Hippocampal formation (tissue), 2 donors: ENCODE data around the gene MEX3C.

Source experiments
- DNase-seq, 2 donors: peaks; one replicate each; lab custom pipeline; 2025; lab: John Stamatoyannopoulos, UW

The MEX3C gene

DNA sequence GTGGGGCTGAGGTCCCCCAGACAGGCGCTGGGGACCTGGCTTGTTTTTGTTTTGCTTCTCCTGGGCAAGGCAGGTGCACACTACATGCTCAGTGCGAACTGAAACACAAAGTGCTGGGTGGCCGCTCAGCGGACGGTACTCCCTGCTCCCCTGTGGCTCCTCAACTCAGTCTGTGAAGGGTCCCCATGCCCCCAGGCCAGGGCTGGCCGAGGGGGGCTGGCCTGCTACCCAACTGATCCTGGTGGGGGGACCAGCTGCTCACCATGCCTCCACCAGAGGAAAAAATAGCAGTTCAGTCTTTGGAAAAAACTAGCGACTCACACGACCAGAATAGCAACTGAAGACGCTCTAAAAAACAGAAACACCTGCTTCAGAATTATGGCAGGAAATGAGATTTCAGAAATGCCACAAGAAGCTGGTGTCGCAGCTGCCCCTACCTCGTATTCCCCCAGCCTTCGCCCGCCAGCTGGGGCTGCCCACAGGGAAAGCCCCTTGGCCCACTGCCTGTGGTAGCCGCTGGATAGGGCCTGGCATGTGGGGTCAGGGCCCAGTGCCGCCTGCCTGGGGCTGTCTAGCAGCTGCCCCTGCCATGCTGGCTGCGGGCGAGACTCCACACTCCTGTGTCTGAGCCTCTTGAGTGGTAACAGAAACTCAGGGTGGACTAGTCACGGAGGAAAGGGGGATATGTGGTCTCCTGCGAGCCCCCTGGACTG is 43.7 kb downstream of the MEX3C start:
- DNase-seq: no peak

DNA sequence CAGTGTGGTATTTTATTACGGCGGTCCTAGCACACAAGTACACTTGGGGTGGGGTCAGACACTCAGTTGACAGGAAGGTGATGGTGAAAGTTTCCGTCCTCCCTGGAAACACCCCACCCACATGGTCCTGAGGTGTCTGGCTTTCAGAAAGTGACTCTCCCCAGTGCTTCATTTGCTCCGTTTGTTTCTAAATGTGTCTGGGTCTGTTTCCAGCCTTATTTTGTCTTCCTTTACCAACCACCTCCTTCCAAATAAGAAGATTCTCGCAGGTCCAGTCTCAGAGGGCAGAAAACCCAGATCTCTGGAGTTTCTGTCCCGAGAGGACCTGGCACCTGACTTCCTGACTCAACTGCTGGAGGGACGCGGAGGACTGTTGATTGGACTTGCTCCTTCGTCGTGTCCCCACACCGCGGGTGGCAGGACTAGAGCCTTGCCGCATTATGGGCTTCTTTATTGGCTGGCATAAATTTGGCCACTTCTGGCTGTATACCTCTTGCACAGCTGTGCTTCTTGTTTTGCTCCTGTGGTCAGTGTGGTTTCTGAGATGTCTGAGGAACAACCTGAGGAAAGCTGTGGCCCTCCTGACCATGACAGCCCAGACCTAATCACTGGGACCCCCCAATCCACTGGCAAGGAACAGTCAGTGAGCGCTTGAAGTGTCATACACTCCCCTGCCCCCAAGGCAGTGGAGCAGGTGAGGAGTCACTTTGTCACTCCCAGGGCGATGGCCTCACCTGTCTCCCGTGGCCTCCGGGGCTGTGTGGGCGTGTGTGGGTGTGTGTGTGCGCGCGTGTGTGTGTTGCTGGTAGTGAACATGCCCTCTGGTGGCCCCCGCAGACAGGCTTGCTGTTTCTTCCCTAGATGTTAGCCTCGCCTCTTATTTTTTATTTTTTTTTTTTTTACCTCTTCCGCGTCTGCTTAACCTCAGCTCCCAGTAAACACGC is 45.6 kb downstream of the MEX3C start:
- no peak for DNase-seq

DNA sequence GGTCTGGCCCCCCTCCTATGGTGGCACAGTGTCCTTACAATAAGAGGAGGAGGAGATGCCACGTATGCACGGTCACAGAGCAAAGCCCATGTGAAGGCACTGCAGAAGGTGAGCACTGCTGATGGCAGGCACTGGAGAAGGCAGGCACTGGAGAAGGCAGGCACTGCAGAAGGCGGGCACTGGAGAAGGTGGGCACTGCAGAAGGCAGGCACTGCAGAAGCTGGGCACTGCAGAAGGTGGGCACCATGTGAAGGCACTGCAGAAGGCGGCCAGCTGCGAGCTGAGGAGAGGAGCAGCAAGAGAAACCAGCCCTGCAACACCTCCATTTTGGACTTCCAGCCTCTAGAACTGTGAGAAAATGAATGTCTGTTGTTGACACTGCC is 46.3 kb downstream of the MEX3C start:
- DNase-seq: no peak

DNA sequence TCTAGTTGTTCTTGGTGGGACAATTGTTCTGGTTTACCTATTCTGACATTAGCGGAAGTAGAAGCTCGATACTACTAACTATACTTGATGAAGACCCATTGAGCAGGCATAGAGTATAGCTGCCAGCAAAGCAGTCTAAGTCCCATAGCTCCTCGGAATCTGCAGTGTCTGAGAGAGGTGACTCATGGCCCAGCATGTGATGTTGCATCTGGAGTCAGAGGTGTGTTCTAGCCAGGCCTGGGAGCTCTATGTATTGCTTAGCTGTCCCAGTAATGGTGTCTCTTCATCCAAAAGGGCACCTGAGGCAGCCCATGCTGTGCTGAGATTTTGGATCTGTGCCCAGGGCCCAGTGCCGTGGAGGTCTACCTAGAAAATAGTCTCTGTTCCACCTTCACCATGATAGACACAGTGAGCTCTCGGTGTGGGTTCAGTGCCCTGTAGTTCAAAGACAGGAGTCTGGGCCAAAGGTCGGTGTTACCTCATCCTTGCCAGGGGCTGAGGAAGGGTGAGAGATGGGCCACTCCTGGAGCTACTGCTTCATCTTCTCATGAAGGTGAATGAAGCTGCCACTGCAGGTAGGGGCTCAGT is 47.3 kb downstream of the MEX3C start:
- no peak for DNase-seq

DNA sequence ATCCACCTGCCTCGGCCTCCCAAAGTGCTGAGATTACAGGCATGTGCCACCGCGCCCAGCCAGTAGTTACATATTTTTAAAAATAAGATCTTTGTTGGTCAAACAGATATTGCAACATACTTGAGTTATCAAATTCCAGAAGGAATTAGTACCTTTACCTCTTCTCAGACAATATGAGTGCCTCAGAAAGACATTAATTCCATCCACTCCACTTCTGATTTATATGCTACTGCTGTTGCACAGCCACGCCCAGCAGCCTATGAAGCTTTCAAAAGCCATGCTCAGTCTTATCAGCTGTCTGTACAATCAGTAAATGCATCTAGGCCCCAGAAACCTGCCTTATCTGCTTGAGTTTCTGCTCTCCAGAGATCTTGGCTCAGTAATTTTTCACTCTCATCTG is 47.8 kb downstream of the MEX3C start:
- no peak for DNase-seq

DNA sequence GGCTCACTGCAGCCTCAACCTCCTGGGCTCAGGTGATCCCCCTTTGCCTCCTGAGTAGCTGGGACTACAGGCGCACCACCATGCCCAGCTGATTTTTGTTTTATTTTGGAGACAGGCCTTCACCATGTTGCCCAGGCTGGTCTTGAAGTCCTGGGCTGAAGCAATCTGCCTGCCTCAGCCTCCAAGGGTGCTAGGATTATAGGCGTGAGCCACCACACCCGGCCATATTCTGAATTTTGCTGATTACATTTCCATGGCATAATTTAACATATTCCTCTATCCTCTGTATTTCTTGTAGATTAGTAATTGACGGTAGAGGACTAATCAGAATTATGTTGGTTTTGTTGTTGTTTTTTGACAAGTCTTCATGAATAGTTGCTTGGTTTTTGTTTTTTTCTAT is 50.6 kb downstream of the MEX3C start:
- no peak for DNase-seq

DNA sequence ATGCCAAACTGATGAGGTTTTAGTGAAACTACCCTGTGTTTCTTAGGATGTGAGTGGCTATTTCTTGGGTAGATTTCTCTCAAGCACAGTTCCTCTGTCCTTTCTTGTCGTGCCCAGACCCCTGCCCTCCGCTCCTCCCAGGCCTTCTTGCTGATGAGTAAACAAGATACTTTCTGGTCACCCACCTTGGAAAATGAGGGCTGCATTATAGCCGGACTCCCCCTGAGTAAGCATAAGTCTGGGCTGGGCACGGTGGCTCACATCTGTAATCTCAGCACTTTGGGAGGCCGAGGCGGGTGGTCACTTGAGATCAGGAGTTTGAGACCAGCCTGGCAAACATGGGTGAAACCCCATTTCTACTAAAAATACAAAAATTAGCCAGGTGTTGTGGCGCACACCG is 58.5 kb downstream of the MEX3C start:
- no peak for DNase-seq

DNA sequence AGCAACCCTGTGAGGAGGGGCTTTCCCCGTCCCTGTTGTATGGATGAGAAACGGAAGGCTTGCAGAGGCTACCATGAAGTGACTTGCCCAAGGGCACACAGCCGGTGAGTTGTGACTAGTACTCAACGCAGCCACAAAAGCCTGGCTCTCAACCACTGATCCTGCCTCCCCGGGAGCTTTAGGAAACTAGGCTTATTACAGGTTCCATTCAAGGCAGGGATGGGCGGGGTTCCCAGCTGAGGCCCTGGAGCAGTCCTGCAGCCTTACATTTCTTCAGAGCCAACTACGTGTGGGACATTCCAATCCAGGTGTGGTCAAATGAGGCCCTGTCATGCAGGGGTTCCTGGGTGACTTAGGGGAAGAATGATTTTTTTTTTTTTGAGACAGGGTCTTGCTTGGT is 59.6 kb downstream of the MEX3C start:
- no peak for DNase-seq

DNA sequence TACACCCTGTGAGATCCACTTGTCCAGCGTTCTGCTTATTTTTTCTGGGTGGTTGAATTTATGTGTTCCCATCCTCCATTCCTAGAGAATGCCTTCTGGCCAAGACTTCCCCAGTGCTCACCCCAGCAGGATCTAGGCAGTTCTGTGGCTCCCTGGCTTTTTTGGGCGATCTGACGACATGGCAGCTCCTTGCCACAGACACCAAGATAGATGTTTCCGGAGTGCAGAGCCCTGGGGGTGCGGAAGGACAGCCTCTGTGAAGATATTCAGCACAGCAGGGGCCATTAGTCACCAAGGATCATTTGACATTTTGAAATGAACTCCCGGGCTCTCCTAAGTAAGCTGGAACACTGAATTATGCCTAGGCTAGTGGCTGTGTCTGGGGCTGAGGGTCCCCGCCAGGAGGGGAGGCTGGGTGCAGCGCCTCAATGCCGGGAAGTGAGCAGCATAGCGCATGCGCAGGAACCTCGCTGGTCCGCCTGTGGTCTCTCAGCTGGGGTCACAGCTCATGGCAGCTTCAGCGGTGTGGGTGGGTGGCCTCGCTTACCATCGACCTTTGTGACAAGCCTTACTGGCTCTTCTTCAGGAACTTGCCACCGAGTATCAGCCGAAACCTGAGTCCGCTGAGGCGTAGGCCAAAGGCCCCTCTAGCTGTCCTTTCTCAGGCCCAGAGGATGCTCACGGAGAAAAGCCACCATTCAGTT is 60.3 kb downstream of the MEX3C start:
- DNase-seq: no peak

DNA sequence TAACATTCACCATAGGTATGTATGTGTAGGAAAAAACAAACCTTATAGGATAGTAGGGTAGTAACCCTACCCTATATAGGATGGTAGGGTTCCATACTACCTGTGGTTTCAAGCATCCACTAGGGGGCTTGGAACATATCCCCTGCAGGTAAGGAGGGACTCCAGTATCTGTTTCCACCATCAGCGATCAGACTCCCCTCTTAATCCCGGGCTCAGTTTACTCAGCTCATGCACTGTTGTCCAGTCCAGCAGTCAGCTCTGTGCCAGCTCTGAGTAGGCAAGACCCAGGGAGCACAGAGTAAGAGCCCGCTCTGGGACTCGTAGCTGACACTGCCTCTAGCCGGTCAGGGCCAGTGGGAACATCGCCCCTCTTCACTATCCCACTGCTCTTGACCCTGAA is 61.7 kb downstream of the MEX3C start:
- no peak for DNase-seq

DNA sequence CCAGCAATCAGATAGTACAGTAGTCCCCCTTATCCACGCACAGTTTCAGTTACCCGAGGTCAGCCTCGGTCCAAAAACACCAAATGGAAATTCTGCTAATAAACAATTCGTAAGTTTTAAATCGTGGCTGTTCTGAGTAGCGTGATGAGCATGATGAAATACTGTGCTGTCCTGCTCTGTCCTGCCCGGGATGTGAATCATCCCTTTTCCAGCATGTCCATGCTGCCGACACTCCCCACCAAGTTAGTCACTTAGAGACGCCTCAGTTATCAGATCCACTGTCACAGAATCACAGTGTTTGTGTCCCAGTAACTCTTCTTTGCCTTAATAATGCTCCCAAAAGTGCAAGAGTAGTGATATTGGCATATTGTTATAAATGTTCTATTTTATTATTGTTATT is 62.1 kb downstream of the MEX3C start:
- no peak for DNase-seq

DNA sequence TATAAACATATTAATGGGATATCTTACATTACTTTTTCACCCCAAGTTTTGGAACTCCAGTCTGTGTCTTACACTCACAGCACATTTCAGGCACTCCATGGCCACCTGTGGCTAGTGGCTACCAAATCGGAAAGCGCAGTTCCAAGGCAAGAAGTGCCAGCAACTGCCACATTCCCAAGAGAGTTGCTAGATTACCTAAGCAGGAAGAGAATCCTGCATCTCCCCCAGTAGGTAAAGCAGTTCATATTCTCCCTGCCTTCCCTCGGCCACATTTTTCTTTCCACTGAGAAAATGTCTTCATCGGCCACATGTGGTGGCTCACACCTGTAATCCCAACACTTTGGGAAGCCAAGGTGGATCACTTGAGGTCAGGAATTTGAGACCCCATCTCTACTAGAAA is 62.8 kb downstream of the MEX3C start:
- no peak for DNase-seq

DNA sequence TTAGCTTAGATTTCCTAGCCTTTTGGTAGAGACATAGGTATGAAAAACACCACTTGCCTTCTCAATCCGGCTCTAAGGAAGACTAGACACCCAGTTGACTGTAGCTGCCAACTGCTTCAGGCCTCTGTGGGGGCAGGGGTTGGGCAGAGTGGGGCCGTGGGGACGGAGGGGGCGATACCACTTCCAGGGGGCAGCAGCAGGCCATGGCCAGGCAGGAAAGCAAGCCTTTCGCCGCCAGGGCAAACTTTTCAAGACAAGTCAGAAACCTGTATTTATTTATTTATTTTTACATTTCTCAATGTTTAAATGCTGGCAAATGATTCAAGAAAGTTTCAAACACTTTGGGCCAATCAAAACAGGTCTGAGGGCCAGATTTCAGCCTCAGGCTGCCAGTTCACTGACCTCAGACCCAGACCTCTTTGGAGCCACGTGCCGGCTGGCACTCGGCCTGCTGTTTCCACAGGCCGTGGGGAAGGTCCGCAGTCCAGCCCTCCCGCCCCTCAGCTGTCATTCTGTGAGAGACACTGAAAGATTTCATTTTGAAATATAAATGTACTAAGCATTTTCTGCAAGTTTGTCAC is 63.8 kb downstream of the MEX3C start:
- no peak for DNase-seq

DNA sequence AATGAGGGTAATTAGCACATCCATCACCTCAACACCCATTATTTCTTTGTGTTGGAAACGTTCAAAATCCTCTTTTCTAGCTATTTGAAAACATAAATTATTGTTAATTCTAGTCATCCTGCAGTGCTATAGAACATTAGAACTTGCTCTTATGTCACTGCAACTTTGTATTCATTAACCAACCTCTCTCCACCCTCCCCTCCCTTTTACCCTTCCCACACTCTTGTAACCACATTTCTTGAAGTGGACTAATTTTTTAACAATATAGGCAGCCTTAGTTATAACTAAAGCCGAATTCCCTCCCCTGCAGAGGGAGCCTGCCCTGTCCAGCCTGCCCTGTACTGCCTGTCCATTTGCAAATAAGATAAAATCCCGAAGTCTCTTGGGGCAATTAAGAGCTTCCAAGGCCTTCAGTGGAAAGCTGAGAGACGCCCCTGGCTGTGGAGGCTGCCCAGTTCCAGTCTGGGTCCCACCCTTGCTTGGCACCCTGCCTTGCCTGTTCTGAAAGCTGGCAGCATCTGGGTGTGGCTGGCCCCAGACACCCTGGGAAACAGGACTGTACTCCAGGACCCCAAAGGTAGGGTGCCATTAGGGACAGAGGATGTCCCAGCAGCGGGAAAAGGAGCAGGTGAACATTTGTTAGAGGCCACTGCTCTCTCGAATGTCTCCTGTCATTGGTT is 65.1 kb downstream of the MEX3C start:
- DNase-seq: no peak

DNA sequence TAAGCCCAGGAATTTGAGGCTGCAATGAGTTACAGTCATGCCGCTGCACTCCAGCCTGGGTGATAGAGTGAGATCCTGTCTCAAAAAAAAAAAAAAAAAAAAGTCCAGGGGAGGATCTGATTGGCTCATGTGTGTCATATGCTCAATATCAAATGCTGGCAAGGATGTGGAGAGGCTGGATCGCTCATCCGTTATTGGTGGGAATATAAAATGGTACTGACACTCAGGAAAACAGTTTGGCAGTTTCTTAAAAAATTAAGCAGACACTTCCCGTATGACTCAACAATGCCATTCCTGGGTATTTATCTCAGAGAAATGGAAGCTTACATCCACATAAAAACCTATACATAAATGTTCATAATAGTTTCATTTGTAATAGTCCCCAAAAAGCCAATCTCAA is 68.9 kb downstream of the MEX3C start:
- no peak for DNase-seq

DNA sequence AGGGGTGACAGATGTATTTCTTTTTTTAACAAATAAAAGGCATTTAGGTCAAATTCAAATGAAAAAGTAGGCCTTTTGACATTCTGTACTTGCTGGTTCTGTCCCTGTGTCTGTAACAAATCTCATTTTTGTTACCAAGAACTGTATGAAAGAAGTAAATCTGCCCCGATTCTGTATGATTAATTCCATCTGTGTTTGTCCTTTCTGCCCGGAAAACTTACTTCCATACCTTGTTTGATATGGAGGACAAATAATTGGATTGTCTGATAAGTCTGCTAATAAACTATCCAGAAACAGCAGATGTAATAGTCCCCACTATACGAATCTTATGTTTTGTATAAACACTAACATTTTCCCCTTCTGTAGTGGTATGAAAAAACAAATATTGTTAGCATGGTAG is 69.8 kb downstream of the MEX3C start:
- no peak for DNase-seq

DNA sequence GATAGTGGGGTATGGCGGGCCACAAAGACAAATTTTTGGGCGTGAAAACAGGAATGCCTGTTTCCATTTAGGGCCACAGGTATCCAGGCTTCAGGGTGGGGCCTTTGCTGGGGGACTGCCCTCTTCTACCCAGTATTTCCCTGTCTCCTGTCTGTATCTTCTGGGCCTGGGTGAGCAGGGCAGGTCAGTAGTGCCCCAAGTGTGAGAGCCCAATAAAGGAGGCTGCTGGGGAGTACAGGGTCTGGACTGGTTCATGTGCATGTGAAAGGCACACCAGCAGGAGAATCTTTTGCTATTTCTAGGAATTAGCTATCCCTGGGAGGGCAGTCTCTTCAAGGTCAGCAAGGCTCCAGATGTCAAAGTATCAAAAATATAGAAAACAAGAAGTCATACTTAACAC is 71.5 kb downstream of the MEX3C start:
- DNase-seq: no peak
